Activated T-helper 17 cell treated with anti-CD3 and anti-CD28 coated beads, Interleukin-2, amount 50 U/mL, for 72 hours (primary cell): Measurements from ENCODE around the gene DDX39A. TPM values are rescaled to one million over a fixed set of nuclear protein-coding genes. Genes with fewer than 3 reads are reported as not detected.

Source experiments
- ATAC-seq: fragments of 150-1000 bp; cut with Tn5 transposase; replicated peaks from 2 replicates; pipeline ENCODE4 v1.10.0; 2021; ENCODE audit warnings: mild to moderate bottlenecking, moderate library complexity
- H3K27ac Mint-ChIP-seq: one replicate; pipeline ENCODE4 v1.8.0; 2022; ENCODE audit warnings: mixed read lengths
- H3K27me3 Mint-ChIP-seq: one replicate; pipeline ENCODE4 v1.8.0; 2022; ENCODE audit warnings: mixed read lengths
- H3K36me3 Mint-ChIP-seq: one replicate; pipeline ENCODE4 v1.8.0; 2022; ENCODE audit warnings: low read depth, mild to moderate bottlenecking, mixed read lengths
- H3K4me1 Mint-ChIP-seq: one replicate; pipeline ENCODE4 v1.8.0; 2022; ENCODE audit warnings: mixed read lengths
- H3K4me3 Mint-ChIP-seq: one replicate; pipeline ENCODE4 v1.8.0; 2022; ENCODE audit warnings: mild to moderate bottlenecking, mixed read lengths
- H3K9me3 Mint-ChIP-seq: one replicate; pipeline ENCODE4 v1.8.0; 2022; ENCODE audit warnings: mixed read lengths
- total RNA-seq, 2 donors: library from RNA; stranded (reverse); gene quantifications; one replicate each; pipeline ENCODE4 v1.2.3, GENCODE V29; 2022

DDX39A gene
- total RNA-seq, 2 donors from 2014 or later = 132 to 260 TPM

DNA sequence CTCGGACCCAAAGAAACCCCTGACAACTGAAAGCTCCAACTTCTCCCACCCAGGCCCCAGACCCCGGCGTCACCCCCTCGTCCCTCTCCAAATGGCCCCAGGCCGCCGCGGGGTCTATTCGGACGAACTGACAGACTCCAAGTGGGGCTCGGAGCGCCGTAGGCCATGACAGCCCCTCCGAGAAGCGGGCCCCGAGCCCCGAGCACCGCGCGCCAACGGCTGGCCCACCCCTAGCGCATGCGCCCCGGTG, 360 bp downstream of the DDX39A start:
- Mint-ChIP-seq H3K4me1 (peaks cover 26% of the 10 kb centered on the region), H3K27me3 (no peaks in the 10 kb centered on the region), H3K27ac (peak overlapping the region; percentile 87), H3K36me3 (peaks cover 52% of the 10 kb centered on the region), H3K4me3 (peak overlapping the region; percentile 80), H3K9me3 (no peaks in the 10 kb centered on the region)
- peak; percentile 68 for ATAC-seq

DNA sequence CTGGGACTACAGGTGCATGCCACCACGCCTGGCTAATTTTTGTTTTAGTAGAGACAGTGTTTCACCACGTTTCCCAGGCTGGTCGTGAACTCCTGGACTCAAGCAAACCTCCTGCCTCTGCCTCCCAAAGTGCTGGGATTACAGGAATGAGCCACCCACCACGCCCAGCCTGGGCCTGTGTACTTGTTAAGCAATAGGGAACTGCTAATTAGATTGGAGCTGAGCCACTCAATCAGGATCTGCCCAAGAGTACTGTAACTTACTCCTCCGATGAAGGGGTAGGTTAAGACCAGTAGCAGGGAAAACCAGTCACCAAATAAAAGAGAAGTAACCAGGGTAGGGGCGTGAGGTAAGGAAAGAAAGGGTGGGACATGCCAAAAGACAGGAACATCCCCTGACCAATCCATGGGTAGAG, 2.3 kb downstream of the DDX39A start:
- H3K27ac Mint-ChIP-seq = peak overlapping the region; percentile 83

DNA sequence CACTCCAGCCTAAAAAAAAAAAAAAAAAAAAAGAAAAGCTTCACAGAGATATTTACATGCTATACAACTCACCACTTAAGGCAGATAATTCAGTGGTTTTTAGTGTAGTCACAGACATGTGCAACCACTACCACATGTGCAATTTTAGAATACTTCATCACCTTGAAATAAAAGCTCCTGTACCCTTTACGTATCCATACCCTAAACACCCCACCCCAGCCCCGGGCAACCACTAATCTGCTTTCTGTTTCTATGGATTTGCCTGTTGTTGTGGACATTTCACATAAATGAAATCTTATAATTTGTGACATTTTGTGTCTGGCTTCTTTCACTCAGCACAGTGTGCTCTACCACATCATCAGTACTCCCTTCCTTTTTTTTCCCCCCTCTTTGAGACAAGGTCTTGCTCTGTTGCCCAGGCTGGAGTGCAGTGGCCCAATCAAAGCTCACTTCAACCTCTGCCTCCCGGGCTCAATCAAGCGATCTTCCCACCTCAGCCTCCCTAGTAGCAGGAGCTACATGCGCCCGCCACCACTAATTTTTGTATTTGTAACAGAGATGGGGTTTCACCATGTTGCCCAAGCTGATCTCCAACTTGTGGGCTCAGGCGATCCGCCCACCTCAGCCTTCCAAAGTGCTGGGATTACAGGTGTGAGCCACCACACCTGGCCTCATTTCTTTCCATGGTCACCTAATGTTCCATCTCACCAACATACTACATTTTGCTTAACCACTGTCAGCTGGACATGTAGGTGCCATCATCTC, 4.0 kb downstream of the DDX39A start:
- Mint-ChIP-seq H3K4me1 (peaks cover 43% of the 10 kb centered on the region), H3K4me3 (peak overlapping the region; percentile 80)

More for the DNA sequence above, 2.3 kb downstream of the DDX39A start:
- peaks cover 72% of the 10 kb centered on the region for H3K36me3 Mint-ChIP-seq
- no peaks in the 10 kb centered on the region for H3K27me3 Mint-ChIP-seq
- peak overlapping the region; percentile 80 for H3K4me3 Mint-ChIP-seq
- H3K9me3 Mint-ChIP-seq = no peaks in the 10 kb centered on the region
- ATAC-seq = no peak
- H3K4me1 Mint-ChIP-seq = peaks cover 35% of the 10 kb centered on the region

DNA sequence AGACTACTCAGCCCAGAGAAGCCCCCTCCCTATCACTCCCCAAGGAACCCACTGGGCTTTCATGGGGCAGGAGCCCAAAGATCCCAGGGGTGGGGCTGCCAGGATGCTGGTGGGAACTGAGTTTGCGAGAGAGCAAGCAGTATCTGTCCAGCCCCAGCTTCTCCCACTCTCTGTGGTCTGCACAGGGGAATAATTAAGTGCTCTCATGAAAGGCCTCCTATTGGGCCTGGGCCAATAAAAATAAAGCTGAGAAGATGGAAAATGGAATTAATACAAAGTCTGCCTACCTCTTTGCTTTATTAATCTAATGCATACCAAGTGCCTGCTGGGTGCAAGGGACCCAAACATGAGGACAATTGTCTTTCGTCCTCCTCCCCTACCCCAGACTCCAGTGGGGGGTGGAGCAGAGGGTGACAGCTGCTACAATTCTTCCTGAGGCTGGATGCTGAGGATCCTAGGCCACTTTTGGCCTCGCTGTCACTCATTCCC, 5.4 kb downstream of the DDX39A start:
- no peak for ATAC-seq

More for the DNA sequence above, 4.0 kb downstream of the DDX39A start:
- Mint-ChIP-seq H3K36me3 (peaks cover 89% of the 10 kb centered on the region), H3K9me3 (no peaks in the 10 kb centered on the region), H3K27me3 (no peaks in the 10 kb centered on the region), H3K27ac (peak overlapping the region; percentile 83)
- no peak for ATAC-seq

DNA sequence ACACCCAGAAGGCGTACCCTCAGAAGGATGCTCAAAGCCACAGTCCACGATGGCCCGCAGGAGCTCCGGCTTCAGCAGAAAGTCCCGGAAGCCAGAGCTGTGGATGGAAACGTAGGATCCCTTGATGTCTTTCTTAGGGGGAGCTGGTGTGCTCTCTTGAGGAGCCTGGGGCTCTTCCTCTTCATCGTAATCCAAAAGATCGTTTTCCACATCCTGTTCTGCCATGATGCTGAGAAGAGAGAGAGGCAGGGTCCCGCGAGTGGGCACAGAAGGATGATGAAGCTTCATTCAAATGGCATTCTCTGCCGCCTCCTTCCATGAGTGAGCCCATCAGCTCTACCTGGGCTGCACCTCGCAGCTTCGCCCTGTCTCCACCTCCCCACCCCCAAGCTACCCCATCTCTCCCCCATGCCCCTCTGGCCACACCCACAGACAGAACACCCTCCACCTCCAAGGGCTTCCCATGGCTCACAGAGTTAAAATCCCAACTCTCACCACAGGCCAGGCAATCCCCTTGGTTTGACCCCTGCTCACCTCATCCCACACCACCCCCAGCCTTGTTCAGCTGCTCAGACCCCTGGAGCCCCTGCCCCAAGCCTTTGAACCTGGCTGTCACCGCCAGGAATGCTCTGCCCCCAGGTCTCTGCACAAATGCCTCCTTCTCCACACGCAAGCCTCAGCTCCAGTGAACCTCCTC, 6.0 kb downstream of the DDX39A start:
- H3K9me3 Mint-ChIP-seq = no peaks in the 10 kb centered on the region
- no peak for ATAC-seq
- peak overlapping the region; percentile 85 for H3K27ac Mint-ChIP-seq
- H3K36me3 Mint-ChIP-seq = peaks cover 95% of the 10 kb centered on the region
- peak overlapping the region; percentile 51 for H3K4me3 Mint-ChIP-seq
- peaks cover 49% of the 10 kb centered on the region for H3K4me1 Mint-ChIP-seq
- H3K27me3 Mint-ChIP-seq = no peaks in the 10 kb centered on the region

More for the DNA sequence above, 5.4 kb downstream of the DDX39A start:
- Mint-ChIP-seq H3K36me3 (peaks cover 95% of the 10 kb centered on the region), H3K4me1 (peaks cover 45% of the 10 kb centered on the region), H3K27ac (peak overlapping the region; percentile 85), H3K27me3 (no peaks in the 10 kb centered on the region), H3K9me3 (no peaks in the 10 kb centered on the region), H3K4me3 (peak overlapping the region; percentile 51)

DNA sequence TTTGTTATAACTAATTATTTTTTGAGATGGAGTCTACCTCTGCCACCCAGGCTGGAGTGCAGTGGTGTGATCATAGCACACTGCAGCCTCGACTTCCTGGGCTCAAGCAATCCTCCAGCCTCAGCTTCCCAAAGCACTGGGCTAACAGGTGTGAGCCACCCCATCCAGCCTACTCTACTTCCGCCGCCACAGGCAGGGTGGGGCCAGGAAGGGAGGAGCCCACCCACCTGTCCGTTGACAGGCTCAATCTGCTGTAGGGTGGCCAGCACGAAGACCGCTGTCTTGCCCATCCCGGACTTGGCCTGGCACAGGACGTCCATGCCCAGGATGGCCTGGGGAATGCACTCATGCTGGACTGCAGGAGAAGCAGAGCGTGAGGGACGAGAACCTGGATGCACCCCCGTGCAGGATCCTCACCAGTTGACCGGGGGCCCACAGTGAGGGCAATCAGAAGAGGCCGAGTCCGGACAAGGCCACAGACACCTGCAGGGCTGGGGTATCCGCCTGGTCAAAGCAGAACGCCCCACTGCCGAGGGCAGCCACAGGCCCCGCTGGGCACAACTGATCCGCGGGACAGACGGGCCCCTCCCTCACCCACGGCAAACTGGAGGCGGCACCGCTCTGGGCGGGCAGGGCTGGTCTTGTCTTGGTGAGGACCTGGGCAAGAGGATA, 6.7 kb downstream of the DDX39A start:
- H3K9me3 Mint-ChIP-seq = no peaks in the 10 kb centered on the region
- no peaks in the 10 kb centered on the region for H3K27me3 Mint-ChIP-seq
- peak overlapping the region; percentile 45 for H3K4me3 Mint-ChIP-seq
- H3K4me1 Mint-ChIP-seq = peaks cover 49% of the 10 kb centered on the region
- ATAC-seq = no peak
- peaks cover 95% of the 10 kb centered on the region for H3K36me3 Mint-ChIP-seq
- H3K27ac Mint-ChIP-seq = peak overlapping the region; percentile 85

DNA sequence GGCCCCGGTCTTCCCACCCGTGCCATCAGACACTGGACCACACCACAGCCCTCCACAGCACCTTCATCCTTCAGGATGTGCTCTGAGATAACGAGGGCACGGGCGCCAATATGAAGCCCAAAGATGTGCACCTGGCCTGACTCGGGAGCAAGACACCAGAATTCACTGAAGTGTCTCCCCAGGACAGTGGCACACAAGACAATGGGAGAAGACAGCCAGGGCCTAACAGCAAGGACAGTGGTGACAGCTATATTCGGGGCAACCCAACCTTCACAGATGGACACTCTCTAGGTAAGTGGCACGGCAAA, 7.2 kb downstream of the DDX39A start:
- Mint-ChIP-seq H3K4me3 (peak overlapping the region; percentile 45), H3K27ac (peak overlapping the region; percentile 85), H3K4me1 (peaks cover 46% of the 10 kb centered on the region), H3K27me3 (no peaks in the 10 kb centered on the region), H3K9me3 (no peaks in the 10 kb centered on the region), H3K36me3 (peaks cover 95% of the 10 kb centered on the region)
- no peak for ATAC-seq

DNA sequence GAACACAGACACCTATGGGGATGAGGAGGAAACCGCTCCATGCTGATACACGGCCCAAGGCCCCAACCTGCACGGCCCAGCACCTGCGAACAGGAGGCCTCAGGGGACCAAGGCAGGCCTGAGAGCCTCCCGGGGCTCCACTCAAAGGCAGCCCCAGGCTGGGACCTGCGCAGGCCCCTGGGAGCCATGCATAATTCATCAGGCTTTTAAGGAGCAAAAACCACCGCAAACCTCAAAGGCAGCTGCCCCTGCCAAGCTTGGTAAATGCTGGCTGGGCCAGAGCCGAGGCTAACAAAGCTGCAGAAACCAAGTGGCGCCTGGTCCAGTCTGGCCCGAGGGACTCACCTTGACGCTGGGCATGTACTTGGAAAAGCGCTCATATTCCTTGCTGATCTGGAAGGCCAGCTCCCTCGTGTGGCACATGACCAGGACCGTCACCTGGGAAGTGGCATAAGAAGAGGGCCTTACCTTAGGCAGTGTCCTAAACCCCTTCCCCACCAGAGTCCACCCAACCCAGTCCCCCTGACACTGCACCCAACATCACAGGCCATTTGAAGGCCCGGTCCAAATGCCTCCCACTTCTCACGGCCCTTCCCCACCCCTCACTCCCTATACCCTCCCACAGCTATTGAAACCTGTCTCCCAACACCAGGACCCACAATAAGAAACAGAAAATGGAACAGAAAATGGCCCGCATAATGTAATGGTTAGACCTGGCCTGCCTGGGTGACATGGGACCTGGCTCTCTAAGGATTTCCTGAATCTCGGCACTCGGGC, 7.8 kb downstream of the DDX39A start:
- Mint-ChIP-seq H3K27ac (peak overlapping the region; percentile 85), H3K27me3 (no peaks in the 10 kb centered on the region), H3K4me3 (peak overlapping the region; percentile 45), H3K36me3 (peaks cover 95% of the 10 kb centered on the region), H3K9me3 (no peaks in the 10 kb centered on the region), H3K4me1 (peaks cover 41% of the 10 kb centered on the region)
- ATAC-seq = no peak

DNA sequence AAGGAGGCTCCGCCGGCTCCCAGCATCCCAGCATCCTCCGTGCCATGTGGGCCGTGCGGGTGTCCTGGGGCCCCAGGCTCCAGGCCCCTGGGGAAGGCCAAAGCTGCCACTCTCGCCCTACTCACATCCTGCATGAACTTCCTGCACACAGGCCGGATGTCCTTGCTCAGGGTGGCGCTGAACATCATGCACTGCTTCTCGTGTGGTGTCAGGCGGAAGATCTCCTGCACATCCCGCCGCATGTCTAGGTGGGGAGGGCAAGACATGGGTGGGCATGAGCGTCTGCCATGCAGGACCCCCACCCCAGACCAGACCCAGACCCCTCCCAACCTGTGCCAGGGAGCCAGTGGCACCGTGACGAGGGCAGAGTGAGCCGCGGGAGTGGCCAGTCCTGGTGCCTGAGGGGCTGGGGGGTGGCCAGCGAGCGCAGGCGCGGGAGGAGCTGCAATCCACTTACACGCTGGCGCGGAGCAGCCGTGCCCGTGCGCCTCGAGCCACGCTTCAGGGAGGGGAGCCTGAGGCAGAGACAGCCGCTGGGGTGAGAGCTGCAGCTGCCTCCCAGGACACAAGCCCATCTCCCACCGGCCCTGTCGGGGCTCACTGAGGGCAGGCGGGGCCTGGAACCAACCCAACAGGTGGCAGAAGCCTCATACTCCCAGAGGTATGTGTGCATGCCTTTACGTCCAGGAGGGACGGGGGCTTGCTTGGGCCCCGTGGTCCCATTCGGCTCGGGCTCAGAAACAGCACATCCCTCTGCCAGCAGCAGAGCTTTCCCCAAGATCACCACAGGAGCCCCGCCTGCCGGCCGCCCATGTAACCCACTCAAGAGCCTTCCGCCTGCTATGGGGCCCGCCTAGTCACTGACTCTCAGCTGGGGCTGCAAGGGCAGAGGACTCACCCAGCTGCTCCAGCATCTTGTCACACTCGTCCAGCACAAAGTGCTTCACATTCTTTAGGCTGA, 8.8 kb downstream of the DDX39A start:
- Mint-ChIP-seq H3K27ac (peak overlapping the region; percentile 85), H3K36me3 (peaks cover 95% of the 10 kb centered on the region), H3K4me3 (peak overlapping the region; percentile 54), H3K9me3 (no peaks in the 10 kb centered on the region), H3K4me1 (peaks cover 33% of the 10 kb centered on the region), H3K27me3 (no peaks in the 10 kb centered on the region)
- ATAC-seq = peak; percentile 34

DNA sequence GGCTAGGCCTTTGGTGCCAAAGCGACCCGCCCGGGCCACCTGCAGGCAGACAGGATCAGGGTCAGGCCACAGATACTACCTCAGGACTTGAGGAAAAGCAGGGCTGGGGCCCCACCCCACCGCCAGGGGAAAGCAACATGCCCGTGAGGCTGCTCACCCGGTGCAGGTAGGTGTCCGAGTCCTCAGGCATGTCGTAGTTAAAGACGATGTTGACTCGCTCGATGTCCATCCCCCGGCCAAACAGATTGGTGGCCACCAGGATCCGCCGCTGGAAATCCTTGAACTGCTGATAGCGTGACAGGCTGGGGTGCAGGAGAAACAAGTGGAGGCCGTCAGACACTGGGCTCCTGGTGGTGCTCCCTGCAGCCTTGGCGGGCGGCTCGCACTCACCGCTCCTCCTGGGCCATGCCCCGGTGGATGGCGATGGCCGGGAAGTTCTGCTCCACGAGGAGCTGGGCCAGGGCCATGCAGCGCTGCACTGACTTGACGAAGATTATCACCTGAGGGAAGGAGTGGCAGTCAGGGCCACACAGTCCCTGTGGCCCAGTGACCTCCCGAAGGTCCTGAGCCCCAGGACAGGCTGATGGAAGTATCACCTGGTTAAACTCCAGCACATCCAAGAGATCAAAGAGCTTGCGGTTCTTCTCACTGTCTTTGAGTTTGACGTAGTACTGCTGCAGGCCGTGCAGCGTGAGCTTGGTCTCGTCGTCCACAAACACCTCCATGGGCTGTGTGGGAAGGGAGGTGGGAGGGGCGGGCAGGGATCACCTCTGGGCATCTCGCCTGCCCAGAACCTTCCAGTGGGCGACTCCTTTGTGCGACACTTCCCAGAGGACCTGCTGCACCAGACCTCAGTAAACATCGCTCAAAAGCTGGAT, 9.8 kb downstream of the DDX39A start:
- no peaks in the 10 kb centered on the region for H3K9me3 Mint-ChIP-seq
- H3K27ac Mint-ChIP-seq = peak overlapping the region; percentile 85
- peak overlapping the region; percentile 54 for H3K4me3 Mint-ChIP-seq
- H3K27me3 Mint-ChIP-seq = no peaks in the 10 kb centered on the region
- H3K4me1 Mint-ChIP-seq = peaks cover 27% of the 10 kb centered on the region
- H3K36me3 Mint-ChIP-seq = peaks cover 98% of the 10 kb centered on the region
- peak; percentile 4 for ATAC-seq

DNA sequence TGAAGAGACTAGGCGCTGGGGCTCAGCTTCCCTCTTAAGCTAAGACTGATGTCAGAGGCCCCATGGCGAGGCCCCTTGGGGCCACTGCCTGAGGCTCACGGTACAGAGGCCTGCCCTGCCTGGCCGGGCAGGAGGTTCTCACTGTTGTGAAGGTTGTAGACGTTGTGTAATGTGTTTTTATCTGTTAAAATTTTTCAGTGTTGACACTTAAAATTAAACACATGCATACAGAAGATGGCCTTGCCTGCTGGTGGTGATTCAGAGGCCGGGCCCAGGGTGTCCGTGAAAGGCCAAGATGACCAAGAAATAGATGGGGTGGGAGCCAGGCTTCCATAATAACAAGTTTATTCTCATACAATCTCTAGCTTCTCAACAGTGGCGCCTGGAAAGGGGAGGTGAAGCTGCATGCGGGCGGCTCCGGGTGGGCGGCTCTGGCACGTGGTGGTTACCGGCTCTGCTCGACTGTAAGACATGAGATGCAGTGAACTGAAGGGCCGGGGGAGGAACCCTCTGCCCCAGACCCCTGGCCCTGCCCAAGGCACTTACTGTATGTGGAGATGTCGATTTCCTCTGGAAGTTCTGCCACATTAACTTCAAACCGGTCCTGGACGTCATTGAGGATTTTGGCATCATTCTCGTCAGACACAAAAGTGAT, 10.5 kb downstream of the DDX39A start:
- peak overlapping the region; percentile 85 for H3K27ac Mint-ChIP-seq
- H3K36me3 Mint-ChIP-seq = peaks cover 100% of the 10 kb centered on the region
- peak overlapping the region; percentile 46 for H3K4me3 Mint-ChIP-seq
- H3K27me3 Mint-ChIP-seq = no peaks in the 10 kb centered on the region
- no peak for ATAC-seq
- no peaks in the 10 kb centered on the region for H3K9me3 Mint-ChIP-seq
- H3K4me1 Mint-ChIP-seq = peaks cover 22% of the 10 kb centered on the region
